HG02852 (cell line): ENCODE measurements around the gene EMC6.
"Not testable (repeated sequence)": the region's sequence is repeated elsewhere in the genome, so short reads cannot be mapped to it uniquely, and the experiment has no call there.

Experiments
- ATAC-seq: cut with Tn5 transposase; IDR thresholded peaks from one replicate; pipeline ENCODE4 v1.9.1; 2021; ENCODE audit warnings: mild to moderate bottlenecking, moderate library complexity; ENCODE audit not compliant: unreplicated experiment

The EMC6 gene

GRCh38 chr17:3679531-3680126, 11.0 kb downstream of the EMC6 start:
- ATAC-seq: no peak

- ATAC-seq: no peak
Observed at GRCh38 chr17:3681057-3681456, 12.4 kb downstream of the EMC6 start.

GRCh38 chr17:3681565-3681964, 13.0 kb downstream of the EMC6 start:
- no peak for ATAC-seq

GRCh38 chr17:3682033-3682432, 13.4 kb downstream of the EMC6 start:
- no peak for ATAC-seq

- ATAC-seq: no peak
Observed at GRCh38 chr17:3683054-3683511, 14.5 kb downstream of the EMC6 start.

- ATAC-seq: no peak
Observed at GRCh38 chr17:3685174-3685573, 16.6 kb downstream of the EMC6 start.

- ATAC-seq: no peak
Observed at GRCh38 chr17:3688027-3688553, 19.5 kb downstream of the EMC6 start.

- no peak for ATAC-seq
Observed at GRCh38 chr17:3688852-3689261, 20.2 kb downstream of the EMC6 start.

GRCh38 chr17:3689262-3690093, 20.9 kb downstream of the EMC6 start:
- no peak for ATAC-seq

- ATAC-seq: no peak
Observed at GRCh38 chr17:3690094-3690715, 21.6 kb downstream of the EMC6 start.

GRCh38 chr17:3691617-3692067, 23.0 kb downstream of the EMC6 start:
- ATAC-seq: no peak

GRCh38 chr17:3692346-3692745, 23.7 kb downstream of the EMC6 start:
- ATAC-seq: no peak

GRCh38 chr17:3693141-3693540, 24.5 kb downstream of the EMC6 start:
- ATAC-seq: no peak

- peak; percentile 55 for ATAC-seq
Observed at GRCh38 chr17:3693829-3694231, 25.2 kb downstream of the EMC6 start.

- ATAC-seq: no peak
Observed at GRCh38 chr17:3695129-3695722, 26.6 kb downstream of the EMC6 start.

- ATAC-seq: no peak
Observed at GRCh38 chr17:3695723-3696411, 27.3 kb downstream of the EMC6 start, which contains the start of gene P2RX5. Gene P2RX5, minus strand, starts transcription at chr17:3696155. Its CDS starts 150 bp downstream, at chr17:3696005.

- ATAC-seq: no peak
Observed at GRCh38 chr17:3697103-3697476, 28.5 kb downstream of the EMC6 start.

GRCh38 chr17:3698139-3698538, 29.5 kb downstream of the EMC6 start:
- ATAC-seq: no peak

- ATAC-seq: no peak
Observed at GRCh38 chr17:3699951-3700350, 31.3 kb downstream of the EMC6 start.

- not testable (repeated sequence) for ATAC-seq
Observed at GRCh38 chr17:3702041-3702539, 33.5 kb downstream of the EMC6 start.
